Hepatocyte (in vitro differentiated cells): ENCODE data around the gene JAK1. TPM values are rescaled to one million over a fixed set of nuclear protein-coding genes. Genes with fewer than 3 reads are reported as not detected.

ENCODE experiments used
- DNase-seq: peaks from one replicate; pipeline ENCODE4 v3.0.0-alpha.2; 2016; ENCODE audit warnings: low spot score
- H2AFZ ChIP-seq: fragments of 200-600 bp; sonication (generic); 2 replicates; pipeline ENCODE4 v1.6.0; 2016; ENCODE audit warnings: antibody characterized with exemption, mild to moderate bottlenecking
- H3K27ac ChIP-seq: fragments of 200-600 bp; sonication (generic); 2 replicates; pipeline ENCODE4 v1.5.1; 2016; ENCODE audit warnings: mild to moderate bottlenecking
- H3K27me3 ChIP-seq: fragments of 200-600 bp; sonication (generic); 2 replicates; pipeline ENCODE4 v1.6.1; 2016
- H3K36me3 ChIP-seq: fragments of 200-600 bp; sonication (generic); replicated peaks from 2 replicates; pipeline ENCODE4 v1.5.1; 2016; ENCODE audit warnings: low read depth; ENCODE audit not compliant: insufficient read depth
- H3K4me1 ChIP-seq: fragments of 200-600 bp; sonication (generic); 2 replicates; pipeline ENCODE4 v1.5.1; 2016; ENCODE audit warnings: mild to moderate bottlenecking, moderate library complexity; ENCODE audit not compliant: insufficient read depth
- H3K4me2 ChIP-seq: fragments of 200-600 bp; sonication (generic); 2 replicates; pipeline ENCODE4 v1.6.0; 2016
- H3K4me3 ChIP-seq: fragments of 200-600 bp; sonication (generic); 2 replicates; pipeline ENCODE4 v1.5.1; 2016; ENCODE audit warnings: mild to moderate bottlenecking
- H3K79me2 ChIP-seq: fragments of 200-600 bp; sonication (generic); 2 replicates; pipeline ENCODE4 v1.6.0; 2017; ENCODE audit warnings: mild to moderate bottlenecking
- H3K9me2 ChIP-seq: fragments of 200-600 bp; sonication (generic); replicated peaks from 2 replicates; pipeline ENCODE4 v1.6.0; 2017; ENCODE audit warnings: mild to moderate bottlenecking; ENCODE audit not compliant: insufficient read depth
- H3K9me3 ChIP-seq: fragments of 200-600 bp; sonication (generic); 2 replicates; pipeline ENCODE4 v1.5.1; 2016; ENCODE audit warnings: low read depth, mild to moderate bottlenecking
- H4K20me1 ChIP-seq: fragments of 200-600 bp; sonication (generic); 2 replicates; pipeline ENCODE4 v1.6.0; 2016; ENCODE audit warnings: mild to moderate bottlenecking; ENCODE audit not compliant: insufficient read depth, poor library complexity, severe bottlenecking
- EZH2 ChIP-seq: fragments of 200-600 bp; sonication (generic); IDR thresholded peaks from 2 replicates; pipeline ENCODE4 v1.6.1; 2016; ENCODE audit warnings: antibody characterized with exemption, mild to moderate bottlenecking, borderline replicate concordance
- EZH2phosphoT487 ChIP-seq: fragments of 200-600 bp; sonication (generic); IDR thresholded peaks from one replicate; pipeline ENCODE4 v1.6.1; 2018; ENCODE audit warnings: antibody characterized with exemption, mild to moderate bottlenecking, low read depth, moderate library complexity; ENCODE audit not compliant: unreplicated experiment, severe bottlenecking
- WGBS: methylation state at CpG from one replicate; pipeline ENCODE4 v1.1.6; 2016; ENCODE audit warnings: low lambda C conversion rate; ENCODE audit errors: missing lambda C conversion rate; 5-methylcytosine and 5-hydroxymethylcytosine counted together
- polyA plus RNA-seq: library from polyadenylated mRNA; unstranded; fragments of >200 nt; fragmentation: Nextera tagmentation; extraction: Ambion mirVana; gene quantifications from 2 replicates; pipeline ENCODE4 v1.2.1, GENCODE V29; 2016
- small RNA-seq: library from RNA; depleted of rRNA; stranded (forward); fragments of <200 nt; gene quantifications from one replicate; pipeline ENCODE3, GENCODE V24; 2014
- total RNA-seq: library from RNA; depleted of rRNA; stranded (reverse); fragments of >200 nt; gene quantifications from 2 replicates; pipeline ENCODE4 v1.2.3, GENCODE V29; 2014
- TF ChIP-seq, protein P1 (sequence below): fragments of 200-600 bp; sonication (generic); IDR thresholded peaks from 2 replicates; pipeline ENCODE4 v1.5.1; 2016; ENCODE audit warnings: antibody characterized with exemption, mild to moderate bottlenecking; ENCODE audit not compliant: poor library complexity

The JAK1 gene
- total and polyA plus RNA-seq, 2 experiments from 2014 or later, result 60.2 to 102 TPM

DNA sequence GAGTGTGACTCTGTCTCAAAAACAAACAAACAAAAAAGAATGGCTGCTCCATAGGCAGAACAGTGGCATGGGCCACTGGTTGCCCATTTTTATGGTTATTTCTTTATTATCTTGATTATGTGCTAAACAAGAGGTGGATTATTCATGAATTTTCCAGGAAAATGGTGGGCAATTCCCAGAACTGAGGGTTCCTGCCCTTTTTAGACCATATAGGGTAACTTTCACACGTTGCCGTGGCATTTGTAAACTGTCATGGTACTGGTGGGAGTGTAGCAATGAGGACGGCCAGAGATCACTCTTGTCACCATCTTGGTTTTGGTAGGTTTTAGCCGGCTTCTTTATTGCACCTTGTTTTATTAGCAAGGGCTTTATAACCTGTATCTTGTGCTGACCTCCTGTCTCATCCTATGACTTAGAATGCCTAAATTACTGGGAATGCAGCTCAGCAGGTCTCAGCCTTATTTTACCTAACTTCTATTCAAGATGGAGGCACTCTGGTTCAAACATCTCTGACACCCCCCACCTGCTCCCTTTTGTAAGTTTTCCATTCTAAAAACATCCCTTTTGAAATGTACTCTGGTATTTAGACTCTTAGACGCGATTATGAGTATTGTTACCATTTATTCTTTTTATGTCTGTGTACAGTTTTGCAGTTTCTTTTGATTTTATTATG, 164.4 kb downstream of the JAK1 start:
- Histone ChIP-seq H3K4me3 (no peak overlapping the region), H3K9me2 (no peaks in the 10 kb centered on the region), H3K27ac (no peak overlapping the region), H3K36me3 (no peaks in the 10 kb centered on the region), H2AFZ (no peak overlapping the region), H3K79me2 (no peaks in the 10 kb centered on the region), H3K9me3 (no peaks in the 10 kb centered on the region), H3K4me1 (no peaks in the 10 kb centered on the region), H4K20me1 (no peaks in the 10 kb centered on the region), H3K27me3 (no peaks in the 10 kb centered on the region), H3K4me2 (no peak overlapping the region)
- 96% methylated on average over 6 of the region's 6 CpGs for WGBS
- TF ChIP-seq EZH2 (no peak), EZH2phosphoT487 (no peak)
- TF ChIP-seq, protein P1, sequence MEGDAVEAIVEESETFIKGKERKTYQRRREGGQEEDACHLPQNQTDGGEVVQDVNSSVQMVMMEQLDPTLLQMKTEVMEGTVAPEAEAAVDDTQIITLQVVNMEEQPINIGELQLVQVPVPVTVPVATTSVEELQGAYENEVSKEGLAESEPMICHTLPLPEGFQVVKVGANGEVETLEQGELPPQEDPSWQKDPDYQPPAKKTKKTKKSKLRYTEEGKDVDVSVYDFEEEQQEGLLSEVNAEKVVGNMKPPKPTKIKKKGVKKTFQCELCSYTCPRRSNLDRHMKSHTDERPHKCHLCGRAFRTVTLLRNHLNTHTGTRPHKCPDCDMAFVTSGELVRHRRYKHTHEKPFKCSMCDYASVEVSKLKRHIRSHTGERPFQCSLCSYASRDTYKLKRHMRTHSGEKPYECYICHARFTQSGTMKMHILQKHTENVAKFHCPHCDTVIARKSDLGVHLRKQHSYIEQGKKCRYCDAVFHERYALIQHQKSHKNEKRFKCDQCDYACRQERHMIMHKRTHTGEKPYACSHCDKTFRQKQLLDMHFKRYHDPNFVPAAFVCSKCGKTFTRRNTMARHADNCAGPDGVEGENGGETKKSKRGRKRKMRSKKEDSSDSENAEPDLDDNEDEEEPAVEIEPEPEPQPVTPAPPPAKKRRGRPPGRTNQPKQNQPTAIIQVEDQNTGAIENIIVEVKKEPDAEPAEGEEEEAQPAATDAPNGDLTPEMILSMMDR, result no peak
- no peak for DNase-seq

GRCh38 chr1:64798872-64799271, 167.5 kb downstream of the JAK1 start:
- Histone ChIP-seq H3K27me3 (no peaks in the 10 kb centered on the region), H2AFZ (no peak overlapping the region), H3K9me2 (no peaks in the 10 kb centered on the region), H3K4me3 (no peak overlapping the region), H3K79me2 (no peaks in the 10 kb centered on the region), H3K9me3 (no peaks in the 10 kb centered on the region), H3K27ac (no peak overlapping the region), H3K4me2 (no peak overlapping the region), H3K4me1 (no peaks in the 10 kb centered on the region), H4K20me1 (no peaks in the 10 kb centered on the region), H3K36me3 (no peaks in the 10 kb centered on the region)
- TF ChIP-seq, protein P1, result no peak
- no peak for TF ChIP-seq EZH2
- no peak for TF ChIP-seq EZH2phosphoT487
- no peak for DNase-seq

DNA sequence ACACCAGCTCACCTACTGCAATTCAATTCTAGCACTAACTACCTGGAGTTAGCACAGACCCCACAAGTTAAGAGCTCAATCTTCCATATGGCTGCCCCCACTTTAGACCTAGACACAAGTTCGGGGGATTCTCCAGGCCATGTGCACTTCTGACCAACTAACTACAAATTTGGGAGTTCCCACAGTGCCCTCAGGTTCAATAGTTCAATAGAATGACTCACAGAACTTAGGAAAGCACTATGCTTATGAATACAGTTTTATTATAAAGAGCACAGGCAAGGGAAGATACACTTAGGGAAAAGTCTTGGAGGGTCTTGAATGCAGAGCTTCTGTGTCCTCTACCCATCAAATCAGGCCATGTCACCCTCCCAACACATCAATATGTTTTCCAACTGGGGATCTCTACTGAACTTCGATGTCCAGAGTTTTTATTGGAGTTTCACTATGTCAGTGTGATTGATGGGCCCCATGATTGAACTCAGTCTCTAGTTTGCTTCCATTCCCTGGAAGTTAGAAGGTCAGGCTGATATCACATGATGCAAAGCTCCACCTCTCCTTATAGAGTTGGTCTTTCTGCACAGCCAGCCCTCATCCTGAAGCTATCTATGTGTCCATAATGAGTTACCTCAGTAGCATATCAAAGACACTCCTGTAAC, 175.4 kb downstream of the JAK1 start:
- H2AFZ ChIP-seq, result no peak overlapping the region
- H3K27me3 ChIP-seq, result no peaks in the 10 kb centered on the region
- H3K9me3 ChIP-seq, result peaks cover 4% of the 10 kb centered on the region
- no peak overlapping the region for H3K4me2 ChIP-seq
- H3K4me1 ChIP-seq, result no peaks in the 10 kb centered on the region
- H3K4me3 ChIP-seq, result no peak overlapping the region
- DNase-seq, result no peak
- no peaks in the 10 kb centered on the region for H3K79me2 ChIP-seq
- no peak overlapping the region for H3K27ac ChIP-seq
- H4K20me1 ChIP-seq, result no peaks in the 10 kb centered on the region
- no peaks in the 10 kb centered on the region for H3K9me2 ChIP-seq
- peaks cover 7% of the 10 kb centered on the region for H3K36me3 ChIP-seq
- TF ChIP-seq, protein P1, result no peak
- TF ChIP-seq EZH2phosphoT487, result no peak
- TF ChIP-seq EZH2, result no peak
- 98% methylated on average over 2 of the region's 2 CpGs for WGBS

Small RNA genes lying within 50 kb of the gene (small RNA-seq; reads per million reads assigned to genes)
- gene AL606517.2, result not detected

Other genes starting within 250 kb of the JAK1 start
- 28.6 and 30.5 TPM in 2 replicates for gene RAVER2, start 221.5 kb downstream of the JAK1 start, total RNA-seq
- 7.9 and 14.1 TPM in 2 replicates for gene RAVER2, start 221.5 kb downstream of the JAK1 start, polyA plus RNA-seq
- gene AK4, start 181.7 kb upstream of the JAK1 start, total RNA-seq, result 76.1 and 82.7 TPM in 2 replicates
- gene AK4, start 181.7 kb upstream of the JAK1 start, polyA plus RNA-seq, result 50.5 and 61.5 TPM in 2 replicates